ENCODE results near the gene NBDY. TPM values are rescaled to one million over a fixed set of nuclear protein-coding genes. Genes with fewer than 3 reads are reported as not detected.

Gene NBDY
- total RNA-seq, 1 experiment from 2014 or later, result 44.7 TPM

DNA sequence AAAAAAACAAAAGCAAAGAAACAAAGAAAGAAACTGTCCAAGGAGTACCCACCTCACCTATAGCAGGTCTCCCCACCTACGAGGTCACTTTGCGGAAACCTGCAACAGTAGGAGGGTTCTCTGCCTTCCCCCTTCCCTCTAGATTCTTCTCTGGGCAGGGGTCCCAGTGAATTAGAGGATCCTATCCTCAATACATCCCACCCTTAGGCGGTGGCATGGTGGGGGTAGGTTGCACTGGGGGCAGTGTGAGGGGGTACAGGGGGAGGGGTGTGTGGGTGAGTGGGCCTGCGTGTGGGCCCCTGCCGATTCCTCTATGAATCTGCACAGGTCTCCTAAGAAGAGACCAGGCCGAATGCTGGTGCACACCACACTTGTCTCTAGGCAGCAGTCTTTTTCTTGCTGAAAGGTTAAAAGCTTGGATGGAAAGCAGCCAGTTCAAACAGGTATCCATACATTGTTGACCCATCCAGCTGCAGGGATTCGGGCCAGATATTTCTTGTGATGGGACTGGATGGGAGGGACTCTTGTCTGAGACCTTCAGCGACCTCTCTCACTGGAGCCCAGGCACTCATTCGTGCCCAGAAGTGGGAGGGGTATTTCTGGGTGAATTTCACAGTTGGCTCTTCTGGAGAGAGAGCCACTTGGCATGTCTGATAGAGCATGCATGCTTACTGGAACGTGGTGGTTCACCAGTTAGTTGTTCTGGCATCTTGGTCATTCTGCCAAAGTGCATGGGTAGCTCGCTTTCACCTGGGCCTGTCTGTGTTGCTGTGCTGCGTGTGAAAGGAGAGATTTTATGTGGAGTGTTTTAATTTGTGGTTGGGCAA is 65.6 kb downstream of the NBDY start (continued):
- TF ChIP-seq, protein P1, sequence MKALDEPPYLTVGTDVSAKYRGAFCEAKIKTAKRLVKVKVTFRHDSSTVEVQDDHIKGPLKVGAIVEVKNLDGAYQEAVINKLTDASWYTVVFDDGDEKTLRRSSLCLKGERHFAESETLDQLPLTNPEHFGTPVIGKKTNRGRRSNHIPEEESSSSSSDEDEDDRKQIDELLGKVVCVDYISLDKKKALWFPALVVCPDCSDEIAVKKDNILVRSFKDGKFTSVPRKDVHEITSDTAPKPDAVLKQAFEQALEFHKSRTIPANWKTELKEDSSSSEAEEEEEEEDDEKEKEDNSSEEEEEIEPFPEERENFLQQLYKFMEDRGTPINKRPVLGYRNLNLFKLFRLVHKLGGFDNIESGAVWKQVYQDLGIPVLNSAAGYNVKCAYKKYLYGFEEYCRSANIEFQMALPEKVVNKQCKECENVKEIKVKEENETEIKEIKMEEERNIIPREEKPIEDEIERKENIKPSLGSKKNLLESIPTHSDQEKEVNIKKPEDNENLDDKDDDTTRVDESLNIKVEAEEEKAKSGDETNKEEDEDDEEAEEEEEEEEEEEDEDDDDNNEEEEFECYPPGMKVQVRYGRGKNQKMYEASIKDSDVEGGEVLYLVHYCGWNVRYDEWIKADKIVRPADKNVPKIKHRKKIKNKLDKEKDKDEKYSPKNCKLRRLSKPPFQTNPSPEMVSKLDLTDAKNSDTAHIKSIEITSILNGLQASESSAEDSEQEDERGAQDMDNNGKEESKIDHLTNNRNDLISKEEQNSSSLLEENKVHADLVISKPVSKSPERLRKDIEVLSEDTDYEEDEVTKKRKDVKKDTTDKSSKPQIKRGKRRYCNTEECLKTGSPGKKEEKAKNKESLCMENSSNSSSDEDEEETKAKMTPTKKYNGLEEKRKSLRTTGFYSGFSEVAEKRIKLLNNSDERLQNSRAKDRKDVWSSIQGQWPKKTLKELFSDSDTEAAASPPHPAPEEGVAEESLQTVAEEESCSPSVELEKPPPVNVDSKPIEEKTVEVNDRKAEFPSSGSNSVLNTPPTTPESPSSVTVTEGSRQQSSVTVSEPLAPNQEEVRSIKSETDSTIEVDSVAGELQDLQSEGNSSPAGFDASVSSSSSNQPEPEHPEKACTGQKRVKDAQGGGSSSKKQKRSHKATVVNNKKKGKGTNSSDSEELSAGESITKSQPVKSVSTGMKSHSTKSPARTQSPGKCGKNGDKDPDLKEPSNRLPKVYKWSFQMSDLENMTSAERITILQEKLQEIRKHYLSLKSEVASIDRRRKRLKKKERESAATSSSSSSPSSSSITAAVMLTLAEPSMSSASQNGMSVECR (CRISPR knock-in tag; IDR thresholded peaks at IDR 0.05; ENCODE audit: borderline replicate concordance), result no peak

DNA sequence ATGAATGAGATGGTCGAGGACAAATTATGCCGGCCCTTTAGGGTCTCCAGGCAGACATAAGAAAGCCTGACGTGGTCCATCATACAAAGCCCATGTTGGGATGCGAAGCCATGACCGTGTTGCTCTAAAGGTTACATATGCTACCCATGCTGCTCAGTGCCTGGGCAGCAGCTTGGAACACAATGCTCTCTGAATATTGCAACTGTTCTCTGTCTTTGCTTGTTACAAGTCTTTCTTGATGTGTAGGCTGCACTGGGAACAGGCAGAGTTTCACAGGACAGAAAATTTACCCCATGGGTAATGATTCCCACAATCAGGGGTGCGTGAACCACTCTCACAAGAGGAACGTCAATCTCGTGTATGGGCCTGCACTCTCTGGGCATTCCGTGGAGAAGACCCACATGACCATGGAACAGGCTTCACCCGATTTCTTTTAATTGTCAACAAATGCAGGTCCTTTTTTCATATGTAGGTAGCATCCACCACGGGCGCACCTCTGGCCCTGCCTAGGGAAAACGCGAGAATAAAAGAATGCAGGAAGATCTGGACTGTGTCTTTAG is 66.3 kb downstream of the NBDY start:
- H3K27ac Mint-ChIP-seq, result no peak overlapping the region
- no peaks in the 10 kb centered on the region for H3K27me3 Mint-ChIP-seq (ENCODE audit: low read depth)
- peaks cover 3% of the 10 kb centered on the region; the same call in 1 of the 2 replicates for H3K36me3 Mint-ChIP-seq
- ChIA-PET POLR2A (no interaction called here), CTCF (no interaction called here)
- ATAC-seq (no peak), DNase-seq (ENCODE audit: low spot score) (no peak)
- H3K9me3 Mint-ChIP-seq, result no peaks in the 10 kb centered on the region
- TF ChIP-seq, protein P2, sequence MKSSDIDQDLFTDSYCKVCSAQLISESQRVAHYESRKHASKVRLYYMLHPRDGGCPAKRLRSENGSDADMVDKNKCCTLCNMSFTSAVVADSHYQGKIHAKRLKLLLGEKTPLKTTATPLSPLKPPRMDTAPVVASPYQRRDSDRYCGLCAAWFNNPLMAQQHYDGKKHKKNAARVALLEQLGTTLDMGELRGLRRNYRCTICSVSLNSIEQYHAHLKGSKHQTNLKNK (CRISPR knock-in tag; IDR thresholded peaks at IDR 0.05), result no peak
- TF ChIP-seq, protein P3, sequence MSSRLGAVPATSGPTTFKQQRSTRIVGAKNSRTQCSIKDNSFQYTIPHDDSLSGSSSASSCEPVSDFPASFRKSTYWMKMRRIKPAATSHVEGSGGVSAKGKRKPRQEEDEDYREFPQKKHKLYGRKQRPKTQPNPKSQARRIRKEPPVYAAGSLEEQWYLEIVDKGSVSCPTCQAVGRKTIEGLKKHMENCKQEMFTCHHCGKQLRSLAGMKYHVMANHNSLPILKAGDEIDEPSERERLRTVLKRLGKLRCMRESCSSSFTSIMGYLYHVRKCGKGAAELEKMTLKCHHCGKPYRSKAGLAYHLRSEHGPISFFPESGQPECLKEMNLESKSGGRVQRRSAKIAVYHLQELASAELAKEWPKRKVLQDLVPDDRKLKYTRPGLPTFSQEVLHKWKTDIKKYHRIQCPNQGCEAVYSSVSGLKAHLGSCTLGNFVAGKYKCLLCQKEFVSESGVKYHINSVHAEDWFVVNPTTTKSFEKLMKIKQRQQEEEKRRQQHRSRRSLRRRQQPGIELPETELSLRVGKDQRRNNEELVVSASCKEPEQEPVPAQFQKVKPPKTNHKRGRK (CRISPR knock-in tag; IDR thresholded peaks at IDR 0.05; ENCODE audit: borderline replicate concordance), result no peak
- TF ChIP-seq ZNF317 (CRISPR knock-in tag; IDR thresholded peaks at IDR 0.05; ENCODE audit: borderline replicate concordance, low read depth), result no peak
- TF ChIP-seq TP53 (CRISPR knock-in tag; IDR thresholded peaks at IDR 0.05), result no peak
- no peak for TF ChIP-seq MXD4 (CRISPR knock-in tag; IDR thresholded peaks at IDR 0.05; ENCODE audit: borderline replicate concordance)
- no peak for TF ChIP-seq RELA (CRISPR knock-in tag; IDR thresholded peaks at IDR 0.05; ENCODE audit: borderline replicate concordance)
- TF ChIP-seq, protein P4, sequence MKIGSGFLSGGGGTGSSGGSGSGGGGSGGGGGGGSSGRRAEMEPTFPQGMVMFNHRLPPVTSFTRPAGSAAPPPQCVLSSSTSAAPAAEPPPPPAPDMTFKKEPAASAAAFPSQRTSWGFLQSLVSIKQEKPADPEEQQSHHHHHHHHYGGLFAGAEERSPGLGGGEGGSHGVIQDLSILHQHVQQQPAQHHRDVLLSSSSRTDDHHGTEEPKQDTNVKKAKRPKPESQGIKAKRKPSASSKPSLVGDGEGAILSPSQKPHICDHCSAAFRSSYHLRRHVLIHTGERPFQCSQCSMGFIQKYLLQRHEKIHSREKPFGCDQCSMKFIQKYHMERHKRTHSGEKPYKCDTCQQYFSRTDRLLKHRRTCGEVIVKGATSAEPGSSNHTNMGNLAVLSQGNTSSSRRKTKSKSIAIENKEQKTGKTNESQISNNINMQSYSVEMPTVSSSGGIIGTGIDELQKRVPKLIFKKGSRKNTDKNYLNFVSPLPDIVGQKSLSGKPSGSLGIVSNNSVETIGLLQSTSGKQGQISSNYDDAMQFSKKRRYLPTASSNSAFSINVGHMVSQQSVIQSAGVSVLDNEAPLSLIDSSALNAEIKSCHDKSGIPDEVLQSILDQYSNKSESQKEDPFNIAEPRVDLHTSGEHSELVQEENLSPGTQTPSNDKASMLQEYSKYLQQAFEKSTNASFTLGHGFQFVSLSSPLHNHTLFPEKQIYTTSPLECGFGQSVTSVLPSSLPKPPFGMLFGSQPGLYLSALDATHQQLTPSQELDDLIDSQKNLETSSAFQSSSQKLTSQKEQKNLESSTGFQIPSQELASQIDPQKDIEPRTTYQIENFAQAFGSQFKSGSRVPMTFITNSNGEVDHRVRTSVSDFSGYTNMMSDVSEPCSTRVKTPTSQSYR (CRISPR knock-in tag; IDR thresholded peaks at IDR 0.05), result no peak
- peaks cover 31% of the 10 kb centered on the region for H3K4me1 Mint-ChIP-seq
- no peak overlapping the region for H3K4me3 Mint-ChIP-seq

DNA sequence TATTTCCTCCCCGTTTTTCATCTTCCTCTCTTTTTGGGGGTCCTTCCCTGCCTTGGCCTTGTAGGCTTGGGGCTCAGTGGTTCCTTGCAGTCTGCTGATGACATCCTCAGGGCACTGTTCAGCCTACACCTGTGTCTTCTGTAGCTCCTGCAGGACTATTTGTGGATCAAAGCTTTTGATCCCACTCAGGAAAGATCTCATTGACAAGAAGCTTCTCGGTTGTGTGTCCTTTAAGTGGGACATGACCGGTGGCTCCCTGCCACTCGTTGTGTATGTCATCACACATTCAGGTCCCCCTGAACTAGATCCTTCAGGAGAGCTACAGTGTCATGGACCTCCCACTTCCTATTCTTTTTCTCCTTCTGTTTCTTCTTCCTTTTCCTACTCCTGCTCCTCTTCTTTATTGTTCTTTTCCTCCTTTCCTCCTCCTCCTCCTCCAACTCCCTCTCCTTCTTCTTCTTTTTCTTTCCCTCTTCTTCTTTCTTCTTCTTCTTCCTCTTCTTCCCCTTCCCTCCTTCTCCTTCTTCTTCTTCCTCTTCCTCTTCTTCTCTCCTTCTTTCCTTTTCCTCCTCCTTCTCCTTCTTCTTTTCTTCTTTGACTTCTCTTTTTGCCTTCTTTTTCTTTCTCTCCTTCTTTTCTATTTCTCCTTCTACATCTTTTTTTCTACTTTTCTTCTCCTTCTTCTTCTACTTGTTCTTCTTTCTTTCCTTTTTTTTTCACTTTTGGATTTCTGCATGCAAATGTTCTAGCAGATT is 67.8 kb downstream of the NBDY start:
- H3K27ac Mint-ChIP-seq, result no peak overlapping the region
- ChIA-PET CTCF (no interaction called here), POLR2A (no interaction called here)
- TF ChIP-seq, protein P5, sequence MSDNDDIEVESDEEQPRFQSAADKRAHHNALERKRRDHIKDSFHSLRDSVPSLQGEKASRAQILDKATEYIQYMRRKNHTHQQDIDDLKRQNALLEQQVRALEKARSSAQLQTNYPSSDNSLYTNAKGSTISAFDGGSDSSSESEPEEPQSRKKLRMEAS (CRISPR knock-in tag; IDR thresholded peaks at IDR 0.05), result no peak
- TF ChIP-seq ESRRA (CRISPR knock-in tag; IDR thresholded peaks at IDR 0.05; ENCODE audit: borderline replicate concordance), result no peak
- no peak for TF ChIP-seq NR1H2 (CRISPR knock-in tag; IDR thresholded peaks at IDR 0.05)
- TF ChIP-seq, protein P6, sequence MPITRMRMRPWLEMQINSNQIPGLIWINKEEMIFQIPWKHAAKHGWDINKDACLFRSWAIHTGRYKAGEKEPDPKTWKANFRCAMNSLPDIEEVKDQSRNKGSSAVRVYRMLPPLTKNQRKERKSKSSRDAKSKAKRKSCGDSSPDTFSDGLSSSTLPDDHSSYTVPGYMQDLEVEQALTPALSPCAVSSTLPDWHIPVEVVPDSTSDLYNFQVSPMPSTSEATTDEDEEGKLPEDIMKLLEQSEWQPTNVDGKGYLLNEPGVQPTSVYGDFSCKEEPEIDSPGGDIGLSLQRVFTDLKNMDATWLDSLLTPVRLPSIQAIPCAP (CRISPR knock-in tag; IDR thresholded peaks at IDR 0.05), result no peak
- H3K27me3 Mint-ChIP-seq (ENCODE audit: low read depth), result no peaks in the 10 kb centered on the region
- ATAC-seq (no peak), DNase-seq (ENCODE audit: low spot score) (no peak)
- H3K9me3 Mint-ChIP-seq, result no peaks in the 10 kb centered on the region
- peaks cover 3% of the 10 kb centered on the region; the same call in 1 of the 2 replicates for H3K36me3 Mint-ChIP-seq
- peaks cover 38% of the 10 kb centered on the region for H3K4me1 Mint-ChIP-seq
- no peak overlapping the region for H3K4me3 Mint-ChIP-seq
